Measurements from ENCODE around the gene FUT8.

The FUT8 gene

DNA sequence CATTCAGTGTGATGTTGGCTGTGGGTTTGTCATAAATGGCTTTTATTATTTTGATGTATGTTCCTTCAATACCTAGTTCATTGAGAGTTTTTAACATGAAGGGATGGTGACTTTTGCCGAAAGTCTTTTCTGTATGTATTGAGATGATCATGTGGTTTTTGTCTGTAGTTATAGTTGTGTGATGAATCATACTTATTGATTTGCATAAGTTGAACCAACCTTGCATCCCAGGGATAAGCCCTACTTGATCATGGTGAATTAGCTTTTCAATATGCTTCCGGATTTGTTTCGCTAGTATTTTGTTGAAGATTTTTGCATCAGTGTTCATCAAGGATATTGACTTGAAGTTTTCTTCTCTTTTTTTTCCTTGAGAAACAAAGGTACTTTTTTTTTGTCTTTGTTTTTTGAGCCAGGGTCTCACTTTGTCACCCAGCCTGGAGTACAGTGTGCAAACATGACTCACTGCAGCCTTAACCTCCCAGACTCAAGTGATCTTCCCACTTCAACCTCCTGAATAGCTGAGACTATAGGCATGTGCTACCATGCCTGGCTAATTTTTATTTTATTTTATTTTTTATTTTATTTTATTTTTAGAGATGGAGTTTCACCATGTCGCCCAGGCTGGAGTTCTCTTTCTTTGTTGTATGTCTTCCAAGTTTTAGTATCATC lies 121.3 kb downstream of the FUT8 start (continued):
- TF ChIP-seq, protein P1, sequence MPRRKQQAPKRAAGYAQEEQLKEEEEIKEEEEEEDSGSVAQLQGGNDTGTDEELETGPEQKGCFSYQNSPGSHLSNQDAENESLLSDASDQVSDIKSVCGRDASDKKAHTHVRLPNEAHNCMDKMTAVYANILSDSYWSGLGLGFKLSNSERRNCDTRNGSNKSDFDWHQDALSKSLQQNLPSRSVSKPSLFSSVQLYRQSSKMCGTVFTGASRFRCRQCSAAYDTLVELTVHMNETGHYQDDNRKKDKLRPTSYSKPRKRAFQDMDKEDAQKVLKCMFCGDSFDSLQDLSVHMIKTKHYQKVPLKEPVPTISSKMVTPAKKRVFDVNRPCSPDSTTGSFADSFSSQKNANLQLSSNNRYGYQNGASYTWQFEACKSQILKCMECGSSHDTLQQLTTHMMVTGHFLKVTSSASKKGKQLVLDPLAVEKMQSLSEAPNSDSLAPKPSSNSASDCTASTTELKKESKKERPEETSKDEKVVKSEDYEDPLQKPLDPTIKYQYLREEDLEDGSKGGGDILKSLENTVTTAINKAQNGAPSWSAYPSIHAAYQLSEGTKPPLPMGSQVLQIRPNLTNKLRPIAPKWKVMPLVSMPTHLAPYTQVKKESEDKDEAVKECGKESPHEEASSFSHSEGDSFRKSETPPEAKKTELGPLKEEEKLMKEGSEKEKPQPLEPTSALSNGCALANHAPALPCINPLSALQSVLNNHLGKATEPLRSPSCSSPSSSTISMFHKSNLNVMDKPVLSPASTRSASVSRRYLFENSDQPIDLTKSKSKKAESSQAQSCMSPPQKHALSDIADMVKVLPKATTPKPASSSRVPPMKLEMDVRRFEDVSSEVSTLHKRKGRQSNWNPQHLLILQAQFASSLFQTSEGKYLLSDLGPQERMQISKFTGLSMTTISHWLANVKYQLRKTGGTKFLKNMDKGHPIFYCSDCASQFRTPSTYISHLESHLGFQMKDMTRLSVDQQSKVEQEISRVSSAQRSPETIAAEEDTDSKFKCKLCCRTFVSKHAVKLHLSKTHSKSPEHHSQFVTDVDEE (CRISPR knock-in tag; IDR thresholded peaks at IDR 0.05), result no peak
- TF ChIP-seq RARB (CRISPR knock-in tag; IDR thresholded peaks at IDR 0.05), result no peak

DNA sequence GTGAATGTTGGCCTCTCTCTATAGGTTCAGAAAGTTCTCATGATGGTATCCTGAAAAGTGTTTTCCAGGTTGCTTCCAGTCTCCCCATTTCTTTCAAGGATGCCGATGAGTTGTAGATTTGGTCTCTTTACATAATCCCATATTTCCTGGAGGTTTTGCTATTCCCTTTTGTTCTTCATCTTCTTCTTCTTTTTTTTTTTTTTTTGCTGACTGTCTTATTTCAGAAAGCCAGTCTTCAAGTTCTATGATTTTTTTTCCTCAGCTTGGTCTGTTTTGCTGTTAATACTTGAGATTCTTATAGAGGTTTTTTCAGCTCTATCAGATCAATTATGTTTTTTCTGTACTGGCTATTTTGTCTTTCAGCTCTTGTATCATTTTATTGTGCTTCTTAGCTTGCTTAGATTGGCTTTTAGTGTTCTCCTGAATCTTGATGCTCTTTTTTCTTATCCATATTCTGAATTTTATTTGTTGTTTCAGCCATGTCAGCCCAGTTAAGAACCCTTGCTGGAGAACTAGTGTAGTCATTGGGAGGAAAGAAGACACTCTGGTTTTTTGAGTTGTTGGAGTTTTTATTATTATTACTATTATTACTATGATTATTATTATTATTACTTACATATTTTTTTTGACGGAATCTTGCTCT lies 124.4 kb downstream of the FUT8 start:
- TF ChIP-seq RARB (CRISPR knock-in tag; IDR thresholded peaks at IDR 0.05), result no peak
- TF ChIP-seq OSR1 (CRISPR knock-in tag; IDR thresholded peaks at IDR 0.05), result no peak
- TF ChIP-seq TCF4 (CRISPR knock-in tag; IDR thresholded peaks at IDR 0.05; ENCODE audit: borderline replicate concordance), result no peak
- TF ChIP-seq, protein P1 (CRISPR knock-in tag; IDR thresholded peaks at IDR 0.05), result no peak
- TF ChIP-seq, protein P2, sequence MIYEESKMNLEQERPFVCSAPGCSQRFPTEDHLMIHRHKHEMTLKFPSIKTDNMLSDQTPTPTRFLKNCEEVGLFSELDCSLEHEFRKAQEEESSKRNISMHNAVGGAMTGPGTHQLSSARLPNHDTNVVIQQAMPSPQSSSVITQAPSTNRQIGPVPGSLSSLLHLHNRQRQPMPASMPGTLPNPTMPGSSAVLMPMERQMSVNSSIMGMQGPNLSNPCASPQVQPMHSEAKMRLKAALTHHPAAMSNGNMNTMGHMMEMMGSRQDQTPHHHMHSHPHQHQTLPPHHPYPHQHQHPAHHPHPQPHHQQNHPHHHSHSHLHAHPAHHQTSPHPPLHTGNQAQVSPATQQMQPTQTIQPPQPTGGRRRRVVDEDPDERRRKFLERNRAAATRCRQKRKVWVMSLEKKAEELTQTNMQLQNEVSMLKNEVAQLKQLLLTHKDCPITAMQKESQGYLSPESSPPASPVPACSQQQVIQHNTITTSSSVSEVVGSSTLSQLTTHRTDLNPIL (CRISPR knock-in tag; IDR thresholded peaks at IDR 0.05; ENCODE audit: low read depth), result no peak
- TF ChIP-seq, protein P3, sequence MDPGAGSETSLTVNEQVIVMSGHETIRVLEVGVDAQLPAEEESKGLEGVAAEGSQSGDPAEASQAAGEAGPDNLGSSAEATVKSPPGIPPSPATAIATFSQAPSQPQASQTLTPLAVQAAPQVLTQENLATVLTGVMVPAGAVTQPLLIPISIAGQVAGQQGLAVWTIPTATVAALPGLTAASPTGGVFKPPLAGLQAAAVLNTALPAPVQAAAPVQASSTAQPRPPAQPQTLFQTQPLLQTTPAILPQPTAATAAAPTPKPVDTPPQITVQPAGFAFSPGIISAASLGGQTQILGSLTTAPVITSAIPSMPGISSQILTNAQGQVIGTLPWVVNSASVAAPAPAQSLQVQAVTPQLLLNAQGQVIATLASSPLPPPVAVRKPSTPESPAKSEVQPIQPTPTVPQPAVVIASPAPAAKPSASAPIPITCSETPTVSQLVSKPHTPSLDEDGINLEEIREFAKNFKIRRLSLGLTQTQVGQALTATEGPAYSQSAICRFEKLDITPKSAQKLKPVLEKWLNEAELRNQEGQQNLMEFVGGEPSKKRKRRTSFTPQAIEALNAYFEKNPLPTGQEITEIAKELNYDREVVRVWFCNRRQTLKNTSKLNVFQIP (CRISPR knock-in tag; IDR thresholded peaks at IDR 0.05; ENCODE audit: borderline replicate concordance, low read depth), result no peak
- no peak for TF ChIP-seq ZNF565 (CRISPR knock-in tag; conservative IDR thresholded peaks at IDR 0.05; ENCODE audit: low read depth)
- no peak for TF ChIP-seq GLIS3 (CRISPR knock-in tag; IDR thresholded peaks at IDR 0.05)
- TF ChIP-seq CSDC2 (CRISPR knock-in tag; IDR thresholded peaks at IDR 0.05), result no peak
- TF ChIP-seq, protein P4, sequence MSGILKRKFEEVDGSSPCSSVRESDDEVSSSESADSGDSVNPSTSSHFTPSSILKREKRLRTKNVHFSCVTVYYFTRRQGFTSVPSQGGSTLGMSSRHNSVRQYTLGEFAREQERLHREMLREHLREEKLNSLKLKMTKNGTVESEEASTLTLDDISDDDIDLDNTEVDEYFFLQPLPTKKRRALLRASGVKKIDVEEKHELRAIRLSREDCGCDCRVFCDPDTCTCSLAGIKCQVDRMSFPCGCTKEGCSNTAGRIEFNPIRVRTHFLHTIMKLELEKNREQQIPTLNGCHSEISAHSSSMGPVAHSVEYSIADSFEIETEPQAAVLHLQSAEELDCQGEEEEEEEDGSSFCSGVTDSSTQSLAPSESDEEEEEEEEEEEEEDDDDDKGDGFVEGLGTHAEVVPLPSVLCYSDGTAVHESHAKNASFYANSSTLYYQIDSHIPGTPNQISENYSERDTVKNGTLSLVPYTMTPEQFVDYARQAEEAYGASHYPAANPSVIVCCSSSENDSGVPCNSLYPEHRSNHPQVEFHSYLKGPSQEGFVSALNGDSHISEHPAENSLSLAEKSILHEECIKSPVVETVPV (CRISPR knock-in tag; IDR thresholded peaks at IDR 0.05), result no peak
- TF ChIP-seq SNAI2 (CRISPR knock-in tag; IDR thresholded peaks at IDR 0.05), result no peak
- no peak for TF ChIP-seq ARNTL (CRISPR knock-in tag; IDR thresholded peaks at IDR 0.05; ENCODE audit: borderline replicate concordance, low read depth)
- TF ChIP-seq BACH2 (CRISPR knock-in tag; IDR thresholded peaks at IDR 0.05; ENCODE audit: borderline replicate concordance), result no peak
- TF ChIP-seq, protein P5, sequence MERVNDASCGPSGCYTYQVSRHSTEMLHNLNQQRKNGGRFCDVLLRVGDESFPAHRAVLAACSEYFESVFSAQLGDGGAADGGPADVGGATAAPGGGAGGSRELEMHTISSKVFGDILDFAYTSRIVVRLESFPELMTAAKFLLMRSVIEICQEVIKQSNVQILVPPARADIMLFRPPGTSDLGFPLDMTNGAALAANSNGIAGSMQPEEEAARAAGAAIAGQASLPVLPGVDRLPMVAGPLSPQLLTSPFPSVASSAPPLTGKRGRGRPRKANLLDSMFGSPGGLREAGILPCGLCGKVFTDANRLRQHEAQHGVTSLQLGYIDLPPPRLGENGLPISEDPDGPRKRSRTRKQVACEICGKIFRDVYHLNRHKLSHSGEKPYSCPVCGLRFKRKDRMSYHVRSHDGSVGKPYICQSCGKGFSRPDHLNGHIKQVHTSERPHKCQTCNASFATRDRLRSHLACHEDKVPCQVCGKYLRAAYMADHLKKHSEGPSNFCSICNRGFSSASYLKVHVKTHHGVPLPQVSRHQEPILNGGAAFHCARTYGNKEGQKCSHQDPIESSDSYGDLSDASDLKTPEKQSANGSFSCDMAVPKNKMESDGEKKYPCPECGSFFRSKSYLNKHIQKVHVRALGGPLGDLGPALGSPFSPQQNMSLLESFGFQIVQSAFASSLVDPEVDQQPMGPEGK (CRISPR knock-in tag; IDR thresholded peaks at IDR 0.05; ENCODE audit: borderline replicate concordance), result no peak
- TF ChIP-seq TOX (CRISPR knock-in tag; IDR thresholded peaks at IDR 0.05; ENCODE audit: borderline replicate concordance), result no peak
- no peak for ATAC-seq

DNA sequence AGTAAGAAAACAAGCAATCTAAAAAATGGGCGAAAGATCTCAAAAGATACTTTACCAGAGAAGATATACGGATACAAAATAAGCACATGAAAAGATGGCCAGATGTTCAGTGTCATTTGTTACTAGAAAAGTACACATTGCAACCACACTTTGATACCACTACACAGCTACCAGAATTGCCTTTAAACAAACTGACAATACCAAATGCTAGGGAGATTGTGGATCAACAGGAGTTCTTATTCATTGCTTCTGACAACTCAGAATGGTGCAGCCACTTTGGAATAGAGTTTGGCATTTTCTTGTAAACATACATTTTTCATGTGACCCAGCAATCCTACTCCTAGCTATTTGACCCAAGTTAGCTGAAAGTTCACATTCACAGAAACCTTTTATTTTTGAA lies 136.3 kb downstream of the FUT8 start:
- TF ChIP-seq GLIS3 (CRISPR knock-in tag; IDR thresholded peaks at IDR 0.05), result no peak
- TF ChIP-seq, protein P5 (CRISPR knock-in tag; IDR thresholded peaks at IDR 0.05; ENCODE audit: borderline replicate concordance), result no peak
- no peak for TF ChIP-seq ZNF565 (CRISPR knock-in tag; conservative IDR thresholded peaks at IDR 0.05; ENCODE audit: low read depth)
- TF ChIP-seq RARB (CRISPR knock-in tag; IDR thresholded peaks at IDR 0.05), result no peak
- no peak for TF ChIP-seq ZNF8 (CRISPR knock-in tag; IDR thresholded peaks at IDR 0.05)
- no peak for ATAC-seq
